HG03039 (cell line): Measurements from ENCODE around the gene HP1BP3.
"Not testable (repeated sequence)": the region's sequence is repeated elsewhere in the genome, so short reads cannot be mapped to it uniquely, and the experiment has no call there.

ENCODE experiments used
- ATAC-seq: cut with Tn5 transposase; IDR thresholded peaks from one replicate; pipeline ENCODE4 v1.9.1; 2021; ENCODE audit warnings: mild to moderate bottlenecking, moderate library complexity; ENCODE audit not compliant: unreplicated experiment

Gene HP1BP3

GRCh38 chr1:20787029-20787839, at the start of gene HP1BP3:
HP1BP3 (minus strand) TSS chr1:20787307; CDS start chr1:20780440, 6,867 bp downstream.
- peak; percentile 40 for ATAC-seq

- no peak for ATAC-seq
Measured at GRCh38 chr1:20836230-20836629, 49.1 kb upstream of the HP1BP3 start.

GRCh38 chr1:20834780-20835179, 47.7 kb upstream of the HP1BP3 start:
- ATAC-seq: no peak

GRCh38 chr1:20834192-20834591, 47.1 kb upstream of the HP1BP3 start:
- ATAC-seq: no peak

GRCh38 chr1:20830378-20830777, 43.3 kb upstream of the HP1BP3 start:
- no peak for ATAC-seq

- no peak for ATAC-seq
Measured at GRCh38 chr1:20829946-20830345, 42.8 kb upstream of the HP1BP3 start.

- ATAC-seq: no peak
Measured at GRCh38 chr1:20829531-20829930, 42.4 kb upstream of the HP1BP3 start.

- ATAC-seq: no peak
Measured at GRCh38 chr1:20823845-20824244, 36.7 kb upstream of the HP1BP3 start.

- ATAC-seq: no peak
Measured at GRCh38 chr1:20821466-20821865, 34.4 kb upstream of the HP1BP3 start.

GRCh38 chr1:20819818-20820217, 32.7 kb upstream of the HP1BP3 start:
- no peak for ATAC-seq

GRCh38 chr1:20814534-20814871, 27.4 kb upstream of the HP1BP3 start:
- no peak for ATAC-seq

GRCh38 chr1:20811916-20812315, 24.8 kb upstream of the HP1BP3 start:
- ATAC-seq: no peak

- no peak for ATAC-seq
Measured at GRCh38 chr1:20793236-20793635, 6.1 kb upstream of the HP1BP3 start.

- no peak for ATAC-seq
Measured at GRCh38 chr1:20792196-20792595, 5.1 kb upstream of the HP1BP3 start.

GRCh38 chr1:20790785-20791184, 3.7 kb upstream of the HP1BP3 start:
- no peak for ATAC-seq

- ATAC-seq: not testable (repeated sequence)
Measured at GRCh38 chr1:20789598-20789997, 2.5 kb upstream of the HP1BP3 start.

GRCh38 chr1:20787840-20788795, 1.0 kb upstream of the HP1BP3 start:
- ATAC-seq: no peak

- ATAC-seq: peak; percentile 61
Measured at GRCh38 chr1:20786253-20787028, 666 bp downstream of the HP1BP3 start.

GRCh38 chr1:20785907-20786252, 1.2 kb downstream of the HP1BP3 start:
- no peak for ATAC-seq

- no peak for ATAC-seq
Measured at GRCh38 chr1:20775700-20776099, 11.4 kb downstream of the HP1BP3 start.

- ATAC-seq: no peak
Measured at GRCh38 chr1:20771780-20772179, 15.3 kb downstream of the HP1BP3 start.
